Uterus (tissue), 2 donors: ENCODE data around the gene WIZ.

Experiments
- CTCF ChIP-seq, 4 experiments: fragments of 200-600 bp in 2 of 4; fragments of 450-650 bp in 2 of 4; sonication (generic) in 2 of 4; IDR thresholded peaks; one replicate each; pipeline ENCODE4 v1.5.1; 2016 to 2019; ENCODE audit warnings: antibody characterized with exemption in 4 of 4, mild to moderate bottlenecking in 2 of 4, moderate library complexity in 1 of 4
- POLR2A ChIP-seq, 2 donors: fragments of 450-650 bp; IDR thresholded peaks; one replicate each; pipeline ENCODE4 v1.6.1; 2016; ENCODE audit warnings: antibody characterized with exemption in 2 of 2, mild to moderate bottlenecking in 1 of 2, moderate library complexity in 1 of 2

GRCh38 chr19:15373644-15374043 is 76.1 kb downstream of the WIZ start:
- TF ChIP-seq CTCF (IDR thresholded peaks at IDR 0.05) (no peak), POLR2A (IDR thresholded peaks at IDR 0.05) (no peak)
